Esophagus muscularis mucosa (tissue), 4 donors: ENCODE results near the gene C10orf71. TPM values are rescaled to one million over a fixed set of nuclear protein-coding genes. Genes with fewer than 3 reads are reported as not detected.

Experiments
- DNase-seq: peaks from one replicate; pipeline ENCODE4 v3.0.0-alpha.2; 2017; ENCODE audit errors: extremely low spot score
- H3K27ac ChIP-seq, 4 donors: fragments of 200-600 bp; sonication (generic); replicated peaks in 1 of 4; 1 replicate in 3 of 4; 2 replicates in 1 of 4; pipeline ENCODE4 v1.5.1; 2016 to 2019; ENCODE audit warnings: mild to moderate bottlenecking in 1 of 4
- H3K27me3 ChIP-seq, 4 donors: fragments of 200-600 bp; sonication (generic); one replicate each; pipeline versions ENCODE4 v1.5.1 to v1.6.0; 2016 to 2019
- H3K36me3 ChIP-seq, 4 donors: fragments of 200-600 bp; sonication (generic); one replicate each; pipeline ENCODE4 v1.5.1; 2016 to 2019
- H3K4me1 ChIP-seq, 4 donors: fragments of 200-600 bp; sonication (generic); one replicate each; pipeline ENCODE4 v1.5.1; 2016 to 2019
- H3K4me3 ChIP-seq, 4 donors: fragments of 200-600 bp; sonication (generic); 1 replicate in 2 of 4; 2 replicates in 2 of 4; pipeline ENCODE4 v1.5.1; 2016 to 2019; ENCODE audit warnings: mild to moderate bottlenecking in 4 of 4, moderate library complexity in 1 of 4
- H3K9me3 ChIP-seq, 4 donors: fragments of 200-600 bp; sonication (generic); 1 replicate in 3 of 4; 2 replicates in 1 of 4; pipeline ENCODE4 v1.5.1; 2016 to 2019
- EP300 ChIP-seq: sonication (generic); formaldehyde crosslinking; IDR thresholded peaks from one replicate; pipeline ENCODE4 v1.6.1; 2017; ENCODE audit warnings: antibody characterized with exemption
- POLR2A ChIP-seq: fragments of 450-650 bp; IDR thresholded peaks from one replicate; pipeline ENCODE4 v1.6.1; 2017; ENCODE audit warnings: antibody characterized with exemption, moderate library complexity, mild to moderate bottlenecking, low read depth
- POLR2AphosphoS5 ChIP-seq, 2 donors: sonication (generic); formaldehyde crosslinking; IDR thresholded peaks; one replicate each; pipeline ENCODE4 v1.6.1; 2017; ENCODE audit warnings: antibody characterized with exemption in 2 of 2
- WGBS: methylation state at CpG from one replicate; pipeline ENCODE4 v1.1.5; 2018; 5-methylcytosine and 5-hydroxymethylcytosine counted together
- intact Hi-C: fragments of 100-400 bp; cut with DNase I; formaldehyde crosslinking; loops from one replicate; pipeline ENCODE4 v1.15.1; 2023
- total RNA-seq, 4 donors: library from RNA; depleted of rRNA; stranded (reverse); fragments of >200 nt; gene quantifications; one replicate each; pipeline versions ENCODE4 v1.1.0 to v1.2.1, GENCODE V29; 2016
- TF ChIP-seq, protein P1 (sequence below), 3 experiments: fragments of 200-600 bp in 2 of 3; fragments of 450-650 bp in 1 of 3; sonication (generic) in 2 of 3; IDR thresholded peaks; one replicate each; pipeline ENCODE4 v1.5.1; 2017 to 2019; ENCODE audit warnings: antibody characterized with exemption in 3 of 3, mild to moderate bottlenecking in 2 of 3, moderate library complexity in 1 of 3

C10orf71 gene
- total RNA-seq, 4 donors from 2014 or later = 0.06 to 0.42 TPM; not detected in 2

DNA sequence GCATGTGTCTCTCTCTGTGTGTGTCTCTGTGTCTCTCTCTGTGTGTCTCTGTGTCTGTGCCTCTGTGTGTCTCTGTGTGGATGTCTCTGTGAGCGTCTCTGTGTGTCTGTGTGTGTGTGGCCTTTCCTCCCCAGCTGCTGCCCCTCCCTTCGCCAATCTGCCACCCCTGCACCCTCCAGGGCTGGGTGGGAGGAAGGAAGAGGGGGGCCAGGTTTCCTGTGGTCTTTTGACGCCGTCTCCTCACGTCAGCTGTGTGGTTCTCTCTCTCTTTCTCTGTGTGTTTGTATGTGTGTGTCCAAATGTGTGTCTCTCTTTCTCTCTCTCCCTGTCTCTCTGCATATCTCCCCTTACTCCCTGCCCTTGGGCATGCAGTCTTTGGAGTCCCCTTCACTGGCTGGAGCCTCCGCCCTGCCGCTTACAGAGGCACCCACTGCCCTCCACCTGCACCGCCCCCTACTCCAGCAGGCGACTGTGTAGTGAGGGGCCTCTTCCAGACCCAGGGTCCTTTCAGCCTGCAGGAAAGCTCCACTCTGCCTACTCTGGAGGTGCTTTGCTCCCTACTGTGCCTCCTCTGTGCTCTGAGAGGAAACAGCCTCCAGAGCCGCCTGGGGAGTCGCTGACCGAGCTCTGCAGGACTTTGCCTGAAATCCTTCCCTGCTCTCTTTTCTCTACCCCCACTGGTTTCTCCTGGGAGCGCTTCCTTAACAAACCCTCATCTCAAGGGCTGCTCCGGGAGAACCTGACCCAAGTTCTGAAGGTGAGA, 44.2 kb upstream of the C10orf71 start:
- H3K36me3 ChIP-seq = no peaks in the 10 kb centered on the region
- H3K4me1 ChIP-seq = no peaks in the 10 kb centered on the region
- no peak overlapping the region for H3K4me3 ChIP-seq
- WGBS = 52% methylated on average over 10 of the region's 14 CpGs
- TF ChIP-seq EP300 (no peak), POLR2A (no peak), POLR2AphosphoS5 (IDR thresholded peaks at IDR 0.05) (no peak)
- TF ChIP-seq, protein P1, sequence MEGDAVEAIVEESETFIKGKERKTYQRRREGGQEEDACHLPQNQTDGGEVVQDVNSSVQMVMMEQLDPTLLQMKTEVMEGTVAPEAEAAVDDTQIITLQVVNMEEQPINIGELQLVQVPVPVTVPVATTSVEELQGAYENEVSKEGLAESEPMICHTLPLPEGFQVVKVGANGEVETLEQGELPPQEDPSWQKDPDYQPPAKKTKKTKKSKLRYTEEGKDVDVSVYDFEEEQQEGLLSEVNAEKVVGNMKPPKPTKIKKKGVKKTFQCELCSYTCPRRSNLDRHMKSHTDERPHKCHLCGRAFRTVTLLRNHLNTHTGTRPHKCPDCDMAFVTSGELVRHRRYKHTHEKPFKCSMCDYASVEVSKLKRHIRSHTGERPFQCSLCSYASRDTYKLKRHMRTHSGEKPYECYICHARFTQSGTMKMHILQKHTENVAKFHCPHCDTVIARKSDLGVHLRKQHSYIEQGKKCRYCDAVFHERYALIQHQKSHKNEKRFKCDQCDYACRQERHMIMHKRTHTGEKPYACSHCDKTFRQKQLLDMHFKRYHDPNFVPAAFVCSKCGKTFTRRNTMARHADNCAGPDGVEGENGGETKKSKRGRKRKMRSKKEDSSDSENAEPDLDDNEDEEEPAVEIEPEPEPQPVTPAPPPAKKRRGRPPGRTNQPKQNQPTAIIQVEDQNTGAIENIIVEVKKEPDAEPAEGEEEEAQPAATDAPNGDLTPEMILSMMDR (IDR thresholded peaks at IDR 0.05) = no peak
- H3K9me3 ChIP-seq = no peaks in the 10 kb centered on the region
- intact Hi-C loops = no loop called here
- no peak overlapping the region for H3K27ac ChIP-seq
- peak; percentile 87 for DNase-seq
- no peaks in the 10 kb centered on the region for H3K27me3 ChIP-seq

DNA sequence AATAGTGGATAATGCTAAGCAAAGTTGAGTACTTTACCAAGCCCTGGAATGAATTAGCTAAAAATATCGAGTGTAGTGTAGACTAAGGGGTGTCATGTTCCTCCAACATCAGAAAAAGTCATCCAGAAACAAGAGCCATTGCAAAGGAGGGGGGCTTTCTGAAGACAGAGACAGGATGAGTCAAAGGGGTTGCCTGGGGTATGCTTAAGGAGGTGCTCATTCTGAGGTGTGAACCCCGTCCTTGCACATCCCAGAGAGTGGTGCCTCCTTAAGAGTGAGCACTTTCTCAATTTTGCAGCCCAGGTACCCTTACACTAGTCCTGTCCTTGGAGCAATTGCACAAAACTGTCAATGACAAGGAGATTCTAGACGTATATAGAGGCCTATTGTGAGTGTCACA, 43.1 kb upstream of the C10orf71 start:
- H3K36me3 ChIP-seq = no peaks in the 10 kb centered on the region
- TF ChIP-seq POLR2AphosphoS5 (IDR thresholded peaks at IDR 0.05) (no peak), POLR2A (no peak), EP300 (no peak)
- TF ChIP-seq, protein P1 (IDR thresholded peaks at IDR 0.05) = no peak
- no peak for DNase-seq
- no peak overlapping the region for H3K27ac ChIP-seq
- H3K4me3 ChIP-seq = no peak overlapping the region
- intact Hi-C loops = no loop called here
- H3K27me3 ChIP-seq = no peaks in the 10 kb centered on the region
- no peaks in the 10 kb centered on the region for H3K4me1 ChIP-seq
- 55% methylated on average over 3 of the region's 3 CpGs for WGBS
- no peaks in the 10 kb centered on the region for H3K9me3 ChIP-seq

DNA sequence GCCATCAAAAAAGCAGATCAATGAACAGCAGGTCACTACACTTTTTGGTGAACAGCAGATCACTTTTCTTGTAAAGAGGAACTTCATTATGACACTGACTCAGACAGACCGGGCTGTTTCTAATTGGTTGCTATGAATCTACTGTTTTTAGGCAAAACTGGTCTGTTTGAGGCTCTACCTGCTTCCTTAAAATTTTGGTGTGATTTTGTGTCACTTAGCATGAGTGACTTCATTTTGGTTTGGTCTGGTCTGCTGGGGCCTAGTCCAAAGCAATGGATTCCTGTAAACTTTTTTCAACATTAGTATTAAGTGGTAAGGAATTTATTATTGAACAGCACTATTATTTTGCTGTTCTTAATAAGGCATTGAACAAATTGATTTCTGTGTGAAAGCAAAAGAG, 41.8 kb upstream of the C10orf71 start:
- 75% methylated on average over 1 of the region's 1 CpG for WGBS
- no peaks in the 10 kb centered on the region for H3K27me3 ChIP-seq
- H3K27ac ChIP-seq = no peak overlapping the region
- H3K4me1 ChIP-seq = no peaks in the 10 kb centered on the region
- no peaks in the 10 kb centered on the region for H3K36me3 ChIP-seq
- peak; percentile 53 for DNase-seq
- TF ChIP-seq, protein P1 (IDR thresholded peaks at IDR 0.05) = no peak
- TF ChIP-seq POLR2A (no peak), EP300 (no peak), POLR2AphosphoS5 (IDR thresholded peaks at IDR 0.05) (no peak)
- H3K4me3 ChIP-seq = no peak overlapping the region
- intact Hi-C loops = no loop called here
- H3K9me3 ChIP-seq = no peaks in the 10 kb centered on the region

DNA sequence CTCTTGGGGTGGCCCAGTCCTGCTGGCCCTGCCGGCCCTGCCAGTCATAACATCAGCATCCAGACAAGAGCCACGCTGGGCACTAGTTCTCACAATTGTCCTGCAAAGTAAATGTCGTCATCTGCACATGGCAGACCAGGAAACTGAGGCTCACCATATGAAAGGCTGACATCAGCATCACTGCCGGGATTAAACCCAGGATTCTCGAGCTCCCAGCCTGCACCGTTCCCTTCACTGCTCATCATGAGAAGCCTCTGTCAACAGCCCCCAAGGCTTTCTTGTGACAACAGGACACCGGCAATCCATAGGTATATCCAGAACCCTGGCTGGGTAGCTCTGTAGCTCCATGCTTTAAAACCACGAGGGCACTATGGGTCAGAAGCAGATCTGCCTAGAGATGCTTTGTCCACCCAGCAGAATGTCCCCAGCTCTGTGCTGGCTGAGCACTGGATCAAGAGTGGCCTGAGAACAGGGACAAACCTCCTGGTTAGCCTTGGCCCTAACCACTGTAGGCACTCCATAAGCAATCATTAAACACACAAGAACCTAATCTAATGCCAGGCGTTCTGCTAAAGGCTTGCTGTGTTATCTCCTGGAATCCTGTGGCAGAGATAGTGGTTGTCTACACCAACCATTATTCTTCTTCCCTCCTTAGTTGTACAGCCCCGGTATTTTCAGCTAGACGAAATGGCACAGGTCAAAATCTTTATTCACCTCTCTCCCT, 41.2 kb upstream of the C10orf71 start:
- intact Hi-C loops = no loop called here

More for the DNA sequence above, 41.2 kb upstream of the C10orf71 start:
- 85% methylated on average over 9 of the region's 11 CpGs for WGBS
- no peak overlapping the region for H3K27ac ChIP-seq
- H3K4me1 ChIP-seq = no peaks in the 10 kb centered on the region
- H3K4me3 ChIP-seq = no peak overlapping the region
- DNase-seq = peak; percentile 74
- no peaks in the 10 kb centered on the region for H3K27me3 ChIP-seq
- TF ChIP-seq POLR2AphosphoS5 (IDR thresholded peaks at IDR 0.05) (no peak), EP300 (no peak), POLR2A (no peak)
- TF ChIP-seq, protein P1 (IDR thresholded peaks at IDR 0.05) = no peak
- no peaks in the 10 kb centered on the region for H3K9me3 ChIP-seq
- H3K36me3 ChIP-seq = no peaks in the 10 kb centered on the region
